Smooth muscle cell of the umbilical artery (primary cell): ENCODE measurements around the gene TDRD9. TPM values are rescaled to one million over a fixed set of nuclear protein-coding genes. Genes with fewer than 3 reads are reported as not detected.

Source experiments
- total RNA-seq: library from RNA; depleted of rRNA; stranded (reverse); fragments of >200 nt; gene quantifications from 2 replicates; pipeline ENCODE4 v1.2.3, GENCODE V29; 2014

Gene TDRD9
- total RNA-seq, result 0.30 and 0.60 TPM in 2 replicates

GRCh38 chr14:103928011-103928890 is at the start of gene TDRD9:
Gene TDRD9 (plus strand): TSS chr14:103928456. CDS start chr14:103928510, 54 bp downstream.

GRCh38 chr14:103941973-103942736 is 13.9 kb downstream of the TDRD9 start, which contains the start of gene RD3L:
Gene RD3L (minus strand): TSS chr14:103942529. CDS start chr14:103941695, 834 bp downstream.

GRCh38 chr14:104085032-104085888 is 157.0 kb downstream of the TDRD9 start, which contains the start of gene ASPG:
Gene ASPG (plus strand): TSS chr14:104085700. CDS start chr14:104085771, 71 bp downstream.

Other genes starting within 250 kb of the TDRD9 start
- 3.3 and 11.4 TPM in 2 replicates for gene XRCC3, start 213.0 kb upstream of the TDRD9 start, total RNA-seq
- 47.5 and 52.3 TPM in 2 replicates for gene ZFYVE21, start 212.6 kb upstream of the TDRD9 start, total RNA-seq
- 3.2 and 4.2 TPM in 2 replicates for gene PPP1R13B, start 80.9 kb upstream of the TDRD9 start, total RNA-seq
- gene RD3L, start 14.1 kb downstream of the TDRD9 start, total RNA-seq, result not detected in 2 replicates
- gene ASPG, start 157.2 kb downstream of the TDRD9 start, total RNA-seq, result not detected in 2 replicates
- gene KIF26A, start 210.1 kb downstream of the TDRD9 start, total RNA-seq, result 0.05 and 0.30 TPM in 2 replicates